Smooth muscle cell (in vitro differentiated cells): ENCODE results near the gene CREB5. TPM values are rescaled to one million over a fixed set of nuclear protein-coding genes. Genes with fewer than 3 reads are reported as not detected.

Experiments
- DNase-seq: peaks from one replicate; lab custom pipeline; 2025; ENCODE audit not compliant: unreplicated experiment; lab: John Stamatoyannopoulos, UW
- H2AFZ ChIP-seq: fragments of 200-600 bp; sonication (generic); 2 replicates; pipeline ENCODE4 v1.6.0; 2016; ENCODE audit warnings: antibody characterized with exemption, low read depth, mild to moderate bottlenecking
- H3F3A ChIP-seq: fragments of 200-600 bp; sonication (generic); 2 replicates; pipeline ENCODE4 v1.6.0; 2017; ENCODE audit warnings: antibody characterized with exemption, low read depth
- H3K27ac ChIP-seq: fragments of 200-600 bp; sonication (generic); 2 replicates; pipeline ENCODE4 v1.5.1; 2016; ENCODE audit warnings: low read depth, mild to moderate bottlenecking
- H3K27me3 ChIP-seq: fragments of 200-600 bp; sonication (generic); 2 replicates; pipeline ENCODE4 v1.6.1; 2016; ENCODE audit warnings: low read depth, mild to moderate bottlenecking
- H3K36me3 ChIP-seq: fragments of 200-600 bp; sonication (generic); 2 replicates; pipeline ENCODE4 v1.5.1; 2016; ENCODE audit warnings: low read depth
- H3K4me1 ChIP-seq: fragments of 200-600 bp; sonication (generic); 2 replicates; pipeline ENCODE4 v1.5.1; 2016; ENCODE audit warnings: low read depth
- H3K4me2 ChIP-seq: fragments of 200-600 bp; sonication (generic); 2 replicates; pipeline ENCODE4 v1.6.0; 2016; ENCODE audit warnings: mild to moderate bottlenecking
- H3K4me3 ChIP-seq: fragments of 200-600 bp; sonication (generic); 2 replicates; pipeline ENCODE4 v1.5.1; 2016; ENCODE audit warnings: mild to moderate bottlenecking
- H3K79me2 ChIP-seq: fragments of 200-600 bp; sonication (generic); 2 replicates; pipeline ENCODE4 v1.6.0; 2016; ENCODE audit warnings: low read depth, mild to moderate bottlenecking
- H3K9ac ChIP-seq: fragments of 200-600 bp; sonication (generic); 2 replicates; pipeline ENCODE4 v1.6.0; 2016; ENCODE audit warnings: low read depth
- H3K9me3 ChIP-seq: fragments of 200-600 bp; sonication (generic); replicated peaks from 2 replicates; pipeline ENCODE4 v1.5.1; 2016; ENCODE audit warnings: low read depth
- H4K20me1 ChIP-seq: fragments of 200-600 bp; sonication (generic); 2 replicates; pipeline ENCODE4 v1.6.0; 2016; ENCODE audit warnings: low read depth
- WGBS: methylation state at CpG from one replicate; pipeline ENCODE4 v1.1.7; 2016; ENCODE audit warnings: low lambda C conversion rate; 5-methylcytosine and 5-hydroxymethylcytosine counted together
- polyA plus RNA-seq: library from polyadenylated mRNA; unstranded; fragments of >200 nt; fragmentation: Nextera tagmentation; extraction: Ambion mirVana; gene quantifications from 2 replicates; pipeline ENCODE4 v1.2.1, GENCODE V29; 2016
- total RNA-seq: library from RNA; depleted of rRNA; stranded (reverse); fragments of >200 nt; gene quantifications from 2 replicates; pipeline ENCODE4 v1.2.3, GENCODE V29; 2014
- TF ChIP-seq, protein P1 (sequence below): fragments of 200-600 bp; sonication (generic); IDR thresholded peaks from 2 replicates; pipeline ENCODE4 v1.5.1; 2017; ENCODE audit warnings: borderline replicate concordance, mild to moderate bottlenecking, antibody characterized with exemption; ENCODE audit not compliant: insufficient read depth, poor library complexity, severe bottlenecking

Gene CREB5
- total and polyA plus RNA-seq, 2 experiments from 2014 or later, result 6.2 to 18.2 TPM

DNA sequence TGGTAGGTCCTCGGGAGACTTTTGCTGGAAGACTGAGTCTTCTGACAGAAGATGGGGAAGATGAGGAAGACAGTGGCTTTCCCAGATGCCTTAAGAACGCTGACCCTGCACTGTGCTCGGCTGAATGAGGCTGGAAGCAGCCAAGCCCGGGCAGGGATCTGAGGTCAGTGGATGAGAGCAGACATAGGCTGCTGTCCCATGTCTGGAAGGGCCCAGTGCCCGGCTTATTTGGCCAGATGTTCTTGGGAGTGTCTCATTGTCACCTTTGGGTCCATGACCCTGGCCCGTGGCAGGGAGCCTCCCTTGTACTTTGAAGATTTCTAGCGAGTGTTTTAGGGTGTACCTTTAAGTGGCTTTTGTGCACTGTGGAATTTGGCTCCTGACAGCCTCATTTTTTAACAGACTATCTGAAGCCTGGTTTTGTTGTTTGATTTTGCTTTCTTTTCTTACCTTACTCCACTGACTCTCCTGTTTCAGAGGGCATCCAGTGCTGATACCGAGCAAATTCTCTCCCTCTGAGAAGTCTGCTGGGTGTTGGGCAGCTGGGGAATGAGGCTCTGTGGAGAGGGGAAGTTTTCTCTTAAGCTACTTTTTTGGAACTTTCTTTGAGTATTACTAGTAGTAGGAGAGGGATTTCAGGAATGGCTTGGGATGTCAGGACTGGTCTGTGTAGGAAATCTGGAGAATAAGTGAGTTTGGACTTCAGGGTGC, 61.4 kb downstream of the CREB5 start:
- Histone ChIP-seq H2AFZ (no peak overlapping the region), H3K9me3 (no peaks in the 10 kb centered on the region), H3K36me3 (no peaks in the 10 kb centered on the region), H3K4me1 (peaks cover 5% of the 10 kb centered on the region), H3K79me2 (no peaks in the 10 kb centered on the region), H3K27ac (no peak overlapping the region), H3K9ac (no peak overlapping the region), H3K4me2 (no peak overlapping the region), H4K20me1 (no peaks in the 10 kb centered on the region), H3K27me3 (no peaks in the 10 kb centered on the region), H3F3A (no peaks in the 10 kb centered on the region), H3K4me3 (no peak overlapping the region)
- DNase-seq, result no peak
- 82% methylated on average over 8 of the region's 8 CpGs for WGBS
- TF ChIP-seq, protein P1, sequence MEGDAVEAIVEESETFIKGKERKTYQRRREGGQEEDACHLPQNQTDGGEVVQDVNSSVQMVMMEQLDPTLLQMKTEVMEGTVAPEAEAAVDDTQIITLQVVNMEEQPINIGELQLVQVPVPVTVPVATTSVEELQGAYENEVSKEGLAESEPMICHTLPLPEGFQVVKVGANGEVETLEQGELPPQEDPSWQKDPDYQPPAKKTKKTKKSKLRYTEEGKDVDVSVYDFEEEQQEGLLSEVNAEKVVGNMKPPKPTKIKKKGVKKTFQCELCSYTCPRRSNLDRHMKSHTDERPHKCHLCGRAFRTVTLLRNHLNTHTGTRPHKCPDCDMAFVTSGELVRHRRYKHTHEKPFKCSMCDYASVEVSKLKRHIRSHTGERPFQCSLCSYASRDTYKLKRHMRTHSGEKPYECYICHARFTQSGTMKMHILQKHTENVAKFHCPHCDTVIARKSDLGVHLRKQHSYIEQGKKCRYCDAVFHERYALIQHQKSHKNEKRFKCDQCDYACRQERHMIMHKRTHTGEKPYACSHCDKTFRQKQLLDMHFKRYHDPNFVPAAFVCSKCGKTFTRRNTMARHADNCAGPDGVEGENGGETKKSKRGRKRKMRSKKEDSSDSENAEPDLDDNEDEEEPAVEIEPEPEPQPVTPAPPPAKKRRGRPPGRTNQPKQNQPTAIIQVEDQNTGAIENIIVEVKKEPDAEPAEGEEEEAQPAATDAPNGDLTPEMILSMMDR, result no peak

DNA sequence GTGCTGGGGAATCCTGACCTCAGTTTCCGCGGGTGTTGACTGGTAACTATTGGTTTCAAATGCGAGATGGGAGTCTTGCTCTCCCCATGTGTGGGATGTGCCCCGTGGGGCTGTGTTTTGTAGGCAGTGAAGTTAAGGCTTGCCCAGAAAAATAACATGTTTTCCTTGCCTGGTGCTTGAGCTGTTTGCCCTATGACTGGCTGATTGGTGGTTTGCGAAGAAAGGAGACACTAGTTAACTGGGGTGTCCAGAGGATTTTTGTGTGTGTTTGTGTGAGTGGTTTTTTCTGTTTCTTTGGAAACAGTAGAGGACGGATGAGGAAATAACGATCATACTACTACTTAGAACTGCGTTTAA, 61.9 kb downstream of the CREB5 start:
- WGBS, result 90% methylated on average over 8 of the region's 8 CpGs
- TF ChIP-seq, protein P1, result no peak
- no peaks in the 10 kb centered on the region for H3F3A ChIP-seq
- H3K4me3 ChIP-seq, result no peak overlapping the region
- H3K9ac ChIP-seq, result no peak overlapping the region
- DNase-seq, result no peak
- H3K79me2 ChIP-seq, result no peaks in the 10 kb centered on the region
- peaks cover 10% of the 10 kb centered on the region for H3K4me1 ChIP-seq
- H3K36me3 ChIP-seq, result no peaks in the 10 kb centered on the region
- no peaks in the 10 kb centered on the region for H3K27me3 ChIP-seq
- H4K20me1 ChIP-seq, result no peaks in the 10 kb centered on the region
- H3K4me2 ChIP-seq, result no peak overlapping the region
- no peaks in the 10 kb centered on the region for H3K9me3 ChIP-seq
- no peak overlapping the region for H2AFZ ChIP-seq
- no peak overlapping the region for H3K27ac ChIP-seq

DNA sequence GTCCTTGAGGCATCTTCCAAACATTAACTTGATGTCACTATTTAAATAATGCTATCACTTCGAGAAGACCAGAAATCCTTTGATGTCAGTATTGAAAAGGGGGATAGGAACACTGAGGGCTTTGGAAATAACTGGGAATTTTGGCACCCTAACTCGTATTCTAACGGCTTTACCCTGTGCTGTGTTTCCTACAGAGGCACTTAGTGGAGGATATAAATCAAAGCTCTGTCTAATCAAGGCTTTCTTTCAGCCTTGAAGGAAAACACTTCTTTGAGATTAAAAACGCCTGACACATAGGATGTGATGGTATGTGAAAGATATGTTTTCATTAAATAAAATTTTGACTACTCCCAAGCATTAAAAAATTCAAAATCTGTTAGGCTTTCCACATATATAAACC, 62.3 kb downstream of the CREB5 start:
- Histone ChIP-seq H3K9me3 (no peaks in the 10 kb centered on the region), H3K27me3 (no peaks in the 10 kb centered on the region), H2AFZ (no peak overlapping the region), H4K20me1 (no peaks in the 10 kb centered on the region), H3K36me3 (no peaks in the 10 kb centered on the region), H3K4me2 (no peak overlapping the region), H3F3A (no peaks in the 10 kb centered on the region), H3K27ac (no peak overlapping the region), H3K9ac (no peak overlapping the region), H3K4me3 (no peak overlapping the region), H3K79me2 (no peaks in the 10 kb centered on the region), H3K4me1 (peaks cover 10% of the 10 kb centered on the region)
- TF ChIP-seq, protein P1, result no peak
- WGBS, result 66% methylated on average over 4 of the region's 4 CpGs
- no peak for DNase-seq

DNA sequence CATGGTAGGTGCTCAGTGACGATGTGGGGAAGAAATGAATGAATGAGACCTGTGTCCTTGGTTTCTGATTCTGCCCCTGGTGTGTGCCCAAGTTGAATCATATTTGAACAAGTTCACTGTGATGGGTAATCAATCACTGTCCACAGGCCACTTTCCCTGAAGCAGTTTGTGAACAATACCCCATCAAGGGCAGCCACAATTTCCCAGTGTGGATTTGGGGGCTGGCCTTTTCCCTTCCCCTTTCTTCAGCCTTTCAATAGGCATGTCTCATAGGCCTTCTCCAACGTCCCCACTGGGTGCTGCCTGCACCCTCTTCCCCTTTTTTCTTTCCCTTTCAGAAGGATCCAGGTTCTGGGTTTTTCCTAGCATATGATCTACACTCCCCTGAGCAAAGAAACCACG, 64.7 kb downstream of the CREB5 start:
- WGBS, result 86% methylated on average over 3 of the region's 3 CpGs
- no peaks in the 10 kb centered on the region for H3F3A ChIP-seq
- H3K4me1 ChIP-seq, result peaks cover 26% of the 10 kb centered on the region

More for the DNA sequence above, 64.7 kb downstream of the CREB5 start:
- Histone ChIP-seq H3K27ac (no peak overlapping the region), H4K20me1 (no peaks in the 10 kb centered on the region), H3K36me3 (no peaks in the 10 kb centered on the region), H3K9ac (no peak overlapping the region), H3K4me2 (no peak overlapping the region), H3K27me3 (no peaks in the 10 kb centered on the region), H3K4me3 (no peak overlapping the region), H2AFZ (no peak overlapping the region), H3K79me2 (no peaks in the 10 kb centered on the region), H3K9me3 (no peaks in the 10 kb centered on the region)
- no peak for DNase-seq
- TF ChIP-seq, protein P1, result no peak
